CD14-positive monocyte (primary cell): ENCODE results near the gene ABCC11. TPM values are rescaled to one million over a fixed set of nuclear protein-coding genes. Genes with fewer than 3 reads are reported as not detected.

ENCODE experiments used
- DNase-seq, 3 donors: peaks; one replicate each; pipeline ENCODE4 v3.0.0-alpha.2; 2011 to 2022
- H2AFZ ChIP-seq: 2 replicates; pipeline ENCODE4 v1.6.0; 2012; ENCODE audit warnings: mild to moderate bottlenecking, low read depth, low read length, inconsistent platforms; ENCODE audit not compliant: insufficient read depth, poor library complexity, severe bottlenecking
- H3K27ac ChIP-seq, 2 donors: 1 replicate in 1 of 2; 2 replicates in 1 of 2; pipeline ENCODE4 v1.5.1; 2012 to 2013; ENCODE audit warnings: low read length in 2 of 2, control low read depth in 1 of 2, inconsistent platforms in 1 of 2, low read depth in 1 of 2, mild to moderate bottlenecking in 1 of 2
- H3K27me3 ChIP-seq, 2 donors: one replicate each; pipeline versions ENCODE4 v1.6.0 to v1.6.1; 2011 to 2013; ENCODE audit warnings: low read length in 2 of 2; ENCODE audit not compliant: control insufficient read depth in 2 of 2, insufficient read depth in 2 of 2
- H3K36me3 ChIP-seq, 2 donors: replicated peaks in 1 of 2; 1 replicate in 1 of 2; 2 replicates in 1 of 2; pipeline versions ENCODE4 v1.5.1 to v1.6.1; 2012 to 2013; ENCODE audit warnings: low read length in 2 of 2, control low read depth in 1 of 2, inconsistent platforms in 1 of 2, mild to moderate bottlenecking in 1 of 2; ENCODE audit not compliant: insufficient read depth in 2 of 2, control insufficient read depth in 1 of 2
- H3K4me1 ChIP-seq, 2 donors: 1 replicate in 1 of 2; 2 replicates in 1 of 2; pipeline versions ENCODE4 v1.5.1 to v1.6.1; 2012 to 2013; ENCODE audit warnings: low read length in 2 of 2, control low read depth in 1 of 2, inconsistent platforms in 1 of 2, mild to moderate bottlenecking in 1 of 2, moderate library complexity in 1 of 2; ENCODE audit not compliant: insufficient read depth in 2 of 2, control insufficient read depth in 1 of 2
- H3K4me2 ChIP-seq: replicated peaks from 2 replicates; pipeline ENCODE3; 2012; ENCODE audit warnings: low read length, moderate library complexity, mild to moderate bottlenecking; ENCODE audit not compliant: poor library complexity, severe bottlenecking; ENCODE audit errors: extremely low read depth
- H3K4me3 ChIP-seq, 3 experiments: fragments of 200-600 bp in 1 of 3; sonication (generic) in 1 of 3; replicated peaks in 1 of 3; 1 replicate in 2 of 3; 2 replicates in 1 of 3; pipeline ENCODE4 v1.5.1; 2011 to 2013; ENCODE audit warnings: low read length in 3 of 3, mild to moderate bottlenecking in 3 of 3, control low read depth in 2 of 3, low read depth in 2 of 3, inconsistent platforms in 1 of 3, moderate library complexity in 1 of 3
- H3K79me2 ChIP-seq: 2 replicates; pipeline ENCODE4 v1.6.0; 2012; ENCODE audit warnings: mild to moderate bottlenecking, control low read depth, inconsistent platforms, low read length, moderate library complexity; ENCODE audit not compliant: insufficient read depth
- H3K9ac ChIP-seq: 2 replicates; pipeline ENCODE4 v1.6.0; 2017; ENCODE audit warnings: low read length, mild to moderate bottlenecking; ENCODE audit not compliant: insufficient read depth, poor library complexity, severe bottlenecking
- H3K9me3 ChIP-seq, 2 donors: replicated peaks in 1 of 2; 1 replicate in 1 of 2; 2 replicates in 1 of 2; pipeline versions ENCODE4 v1.5.1 to v1.6.1; 2012 to 2013; ENCODE audit warnings: low read length in 2 of 2, control low read depth in 1 of 2; ENCODE audit not compliant: control insufficient read depth in 1 of 2, insufficient read depth in 1 of 2
- H4K20me1 ChIP-seq: 2 replicates; pipeline ENCODE4 v1.6.0; 2012; ENCODE audit warnings: mild to moderate bottlenecking, low read length, control low read depth, moderate library complexity; ENCODE audit not compliant: insufficient read depth
- H3K27ac Mint-ChIP-seq, 7 donors: one replicate each; pipeline ENCODE4 v1.8.0; 2020; ENCODE audit warnings: mild to moderate bottlenecking in 7 of 7, mixed read lengths in 7 of 7, moderate library complexity in 6 of 7, inconsistent platforms in 2 of 7
- H3K27me3 Mint-ChIP-seq, 3 donors: one replicate each; pipeline ENCODE4 v1.8.0; 2021 to 2022; ENCODE audit warnings: low read depth in 3 of 3, mild to moderate bottlenecking in 3 of 3, mixed read lengths in 3 of 3, moderate library complexity in 3 of 3, inconsistent platforms in 1 of 3
- H3K36me3 Mint-ChIP-seq, 2 donors: one replicate each; pipeline ENCODE4 v1.8.0; 2020; ENCODE audit warnings: mixed read lengths in 2 of 2, inconsistent platforms in 1 of 2, mild to moderate bottlenecking in 1 of 2
- H3K4me1 Mint-ChIP-seq: one replicate; pipeline ENCODE4 v1.8.0; 2020; ENCODE audit warnings: mild to moderate bottlenecking, mixed read lengths
- H3K4me3 Mint-ChIP-seq, 2 donors: one replicate each; pipeline ENCODE4 v1.8.0; 2020; ENCODE audit warnings: mild to moderate bottlenecking in 2 of 2, mixed read lengths in 2 of 2, moderate library complexity in 1 of 2
- H3K9me3 Mint-ChIP-seq, 7 donors: one replicate each; pipeline ENCODE4 v1.8.0; 2020 to 2022; ENCODE audit warnings: mixed read lengths in 7 of 7, mild to moderate bottlenecking in 6 of 7, moderate library complexity in 6 of 7, inconsistent platforms in 2 of 7
- CTCF ChIP-seq: fragments of 200-600 bp; IDR thresholded peaks from one replicate; pipeline ENCODE4 v1.8.0; 2022; ENCODE audit warnings: antibody characterized with exemption, mild to moderate bottlenecking
- WGBS: methylation state at CpG from one replicate; pipeline ENCODE4 v1.1.5; 2013; ENCODE audit warnings: missing lambda C conversion rate; ENCODE audit not compliant: insufficient coverage; 5-methylcytosine and 5-hydroxymethylcytosine counted together
- intact Hi-C, 2 donors: fragments of 100-400 bp; cut with micrococcal nuclease; formaldehyde crosslinking; loops; one replicate each; pipeline versions ENCODE4 v1.15.0 to v1.15.1; 2023
- polyA plus RNA-seq, 3 donors: library from polyadenylated mRNA; depleted of rRNA in 1 of 3; unstranded in 2 of 3; stranded (reverse) in 1 of 3; fragments of 300-500 nt in 2 of 3; fragments of >200 nt in 1 of 3; fragmentation: Illumina TruSeq in 2 of 3; gene quantifications; 1 replicate in 2 of 3; 2 replicates in 1 of 3; pipeline ENCODE4 v1.2.3, GENCODE V29; 2012 to 2021

ABCC11 gene
- polyA plus RNA-seq, 3 donors, result 0.03 TPM; not detected in 2

- WGBS, result 83% methylated on average over 1 of the region's 2 CpGs
- Histone ChIP-seq H3K79me2 (no peaks in the 10 kb centered on the region), H3K9me3 (no peaks in the 10 kb centered on the region), H3K4me1 (no peaks in the 10 kb centered on the region), H3K9ac (no peak overlapping the region), H3K4me2 (no peak overlapping the region), H3K27ac (no peak overlapping the region), H3K4me3 (no peak overlapping the region), H2AFZ (no peak overlapping the region), H3K36me3 (no peaks in the 10 kb centered on the region), H3K27me3 (no peaks in the 10 kb centered on the region), H4K20me1 (no peaks in the 10 kb centered on the region)
- TF ChIP-seq CTCF, result no peak
- no peak overlapping the region for H3K27ac Mint-ChIP-seq
- H3K4me3 Mint-ChIP-seq, result no peak overlapping the region
- DNase-seq, result no peak
- no peaks in the 10 kb centered on the region for H3K4me1 Mint-ChIP-seq
- peaks cover 0 to 2% (median 0%) of the 10 kb centered on the region in 7 donors for H3K9me3 Mint-ChIP-seq
- intact Hi-C loops, result no loop called here
- H3K27me3 Mint-ChIP-seq, result peaks cover 5 to 9% (median 5%) of the 10 kb centered on the region in 3 donors
- H3K36me3 Mint-ChIP-seq, result no peaks in the 10 kb centered on the region
Measured at GRCh38 chr16:48124266-48124665, 123.1 kb downstream of the ABCC11 start.

GRCh38 chr16:48123104-48123788, 124.1 kb downstream of the ABCC11 start:
- intact Hi-C loops, result no loop called here
- Histone ChIP-seq H4K20me1 (no peaks in the 10 kb centered on the region), H3K27ac (no peak overlapping the region), H3K79me2 (no peaks in the 10 kb centered on the region), H3K4me3 (no peak overlapping the region), H3K4me1 (no peaks in the 10 kb centered on the region), H3K36me3 (no peaks in the 10 kb centered on the region), H2AFZ (no peak overlapping the region), H3K4me2 (no peak overlapping the region), H3K27me3 (no peaks in the 10 kb centered on the region), H3K9me3 (no peaks in the 10 kb centered on the region), H3K9ac (no peak overlapping the region)
- H3K4me3 Mint-ChIP-seq, result no peak overlapping the region
- no CpG with 5 or more reads among the region's 5 CpGs for WGBS
- peak in 1 of 3 donors; percentile 9 for DNase-seq
- no peaks in the 10 kb centered on the region for H3K4me1 Mint-ChIP-seq
- no peak for TF ChIP-seq CTCF
- H3K9me3 Mint-ChIP-seq, result peaks cover 0 to 2% (median 0%) of the 10 kb centered on the region in 7 donors
- H3K36me3 Mint-ChIP-seq, result no peaks in the 10 kb centered on the region
- peaks cover 3 to 9% (median 3%) of the 10 kb centered on the region in 3 donors for H3K27me3 Mint-ChIP-seq
- peak overlapping the region in 1 of 7 donors; percentile 60 for H3K27ac Mint-ChIP-seq
